ENCODE data around the gene PBX1. TPM values are rescaled to one million over a fixed set of nuclear protein-coding genes. Genes with fewer than 3 reads are reported as not detected.

Gene PBX1
- total RNA-seq, 2 experiments from 2014 or later: not detected

GRCh38 chr1:164726235-164726634 lies 167.3 kb downstream of the PBX1 start:
- CTCF ChIA-PET: no interaction called here
- intact Hi-C loops (cut with micrococcal nuclease): no loop called here
- H3K27ac Mint-ChIP-seq: no peak overlapping the region
- H3K4me1 Mint-ChIP-seq (ENCODE audit: low read depth): no peaks in the 10 kb centered on the region
- H3K27me3 Mint-ChIP-seq: no peaks in the 10 kb centered on the region
- H3K9me3 Mint-ChIP-seq: no peaks in the 10 kb centered on the region
- ATAC-seq: no peak
- no peak for DNase-seq
- TF ChIP-seq, protein P1, sequence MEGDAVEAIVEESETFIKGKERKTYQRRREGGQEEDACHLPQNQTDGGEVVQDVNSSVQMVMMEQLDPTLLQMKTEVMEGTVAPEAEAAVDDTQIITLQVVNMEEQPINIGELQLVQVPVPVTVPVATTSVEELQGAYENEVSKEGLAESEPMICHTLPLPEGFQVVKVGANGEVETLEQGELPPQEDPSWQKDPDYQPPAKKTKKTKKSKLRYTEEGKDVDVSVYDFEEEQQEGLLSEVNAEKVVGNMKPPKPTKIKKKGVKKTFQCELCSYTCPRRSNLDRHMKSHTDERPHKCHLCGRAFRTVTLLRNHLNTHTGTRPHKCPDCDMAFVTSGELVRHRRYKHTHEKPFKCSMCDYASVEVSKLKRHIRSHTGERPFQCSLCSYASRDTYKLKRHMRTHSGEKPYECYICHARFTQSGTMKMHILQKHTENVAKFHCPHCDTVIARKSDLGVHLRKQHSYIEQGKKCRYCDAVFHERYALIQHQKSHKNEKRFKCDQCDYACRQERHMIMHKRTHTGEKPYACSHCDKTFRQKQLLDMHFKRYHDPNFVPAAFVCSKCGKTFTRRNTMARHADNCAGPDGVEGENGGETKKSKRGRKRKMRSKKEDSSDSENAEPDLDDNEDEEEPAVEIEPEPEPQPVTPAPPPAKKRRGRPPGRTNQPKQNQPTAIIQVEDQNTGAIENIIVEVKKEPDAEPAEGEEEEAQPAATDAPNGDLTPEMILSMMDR (IDR thresholded peaks at IDR 0.05): no peak
- H3K4me3 Mint-ChIP-seq: no peak overlapping the region
- POLR2A ChIA-PET: no interaction called here
- no peaks in the 10 kb centered on the region for H3K36me3 Mint-ChIP-seq (ENCODE audit: low read depth)

GRCh38 chr1:164728719-164729118 lies 169.7 kb downstream of the PBX1 start:
- no peaks in the 10 kb centered on the region for H3K27me3 Mint-ChIP-seq
- CTCF ChIA-PET: no interaction called here
- H3K9me3 Mint-ChIP-seq: no peaks in the 10 kb centered on the region
- H3K27ac Mint-ChIP-seq: no peak overlapping the region
- DNase-seq (no peak), ATAC-seq (no peak)
- TF ChIP-seq, protein P1 (IDR thresholded peaks at IDR 0.05): no peak
- intact Hi-C loops (cut with micrococcal nuclease): no loop called here
- H3K4me1 Mint-ChIP-seq (ENCODE audit: low read depth): no peaks in the 10 kb centered on the region
- H3K4me3 Mint-ChIP-seq: no peak overlapping the region
- POLR2A ChIA-PET: no interaction called here
- H3K36me3 Mint-ChIP-seq (ENCODE audit: low read depth): no peaks in the 10 kb centered on the region

GRCh38 chr1:164731161-164731876 lies 172.3 kb downstream of the PBX1 start:
- Mint-ChIP-seq H3K36me3 (ENCODE audit: low read depth) (no peaks in the 10 kb centered on the region), H3K4me1 (ENCODE audit: low read depth) (no peaks in the 10 kb centered on the region), H3K27me3 (no peaks in the 10 kb centered on the region), H3K4me3 (no peak overlapping the region), H3K27ac (no peak overlapping the region), H3K9me3 (no peaks in the 10 kb centered on the region)
- intact Hi-C loops (cut with micrococcal nuclease): no loop called here
- DNase-seq (no peak), ATAC-seq (no peak)
- POLR2A ChIA-PET: no interaction called here
- TF ChIP-seq, protein P1 (IDR thresholded peaks at IDR 0.05): no peak
- CTCF ChIA-PET: no interaction called here

DNA sequence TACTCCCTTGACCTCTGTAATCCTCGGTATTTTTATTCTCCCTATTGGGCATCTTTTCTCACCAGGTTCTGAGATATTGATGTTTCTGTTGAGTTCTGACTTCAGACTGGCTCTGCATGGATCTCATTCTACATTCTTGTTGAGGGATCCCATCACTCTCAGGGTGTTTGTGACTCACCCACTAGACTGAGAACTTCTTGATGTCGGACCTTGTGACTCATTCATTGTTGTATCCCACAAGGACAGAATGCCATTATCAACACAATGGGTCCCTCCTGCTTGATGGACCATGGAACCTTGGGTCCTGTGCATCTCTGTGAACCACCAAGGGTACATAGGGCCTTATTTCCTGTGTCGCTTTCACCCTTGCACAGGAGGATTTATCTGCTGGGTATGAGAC lies 174.1 kb downstream of the PBX1 start:
- intact Hi-C loops (cut with micrococcal nuclease): no loop called here
- Mint-ChIP-seq H3K36me3 (ENCODE audit: low read depth) (no peaks in the 10 kb centered on the region), H3K4me1 (ENCODE audit: low read depth) (no peaks in the 10 kb centered on the region), H3K9me3 (no peaks in the 10 kb centered on the region), H3K27ac (no peak overlapping the region), H3K27me3 (no peaks in the 10 kb centered on the region), H3K4me3 (no peak overlapping the region)
- ChIA-PET POLR2A (no interaction called here), CTCF (no interaction called here)
- ATAC-seq (no peak), DNase-seq (no peak)
- TF ChIP-seq, protein P1 (IDR thresholded peaks at IDR 0.05): no peak

- H3K9me3 Mint-ChIP-seq: no peaks in the 10 kb centered on the region
- ChIA-PET POLR2A (no interaction called here), CTCF (no interaction called here)
These were observed 174.8 kb downstream of the PBX1 start for GRCh38 chr1:164733734-164734133.

More at GRCh38 chr1:164733734-164734133, 174.8 kb downstream of the PBX1 start:
- DNase-seq (no peak), ATAC-seq (no peak)
- H3K4me1 Mint-ChIP-seq (ENCODE audit: low read depth): no peaks in the 10 kb centered on the region
- no peaks in the 10 kb centered on the region for H3K36me3 Mint-ChIP-seq (ENCODE audit: low read depth)
- intact Hi-C loops (cut with micrococcal nuclease): no loop called here
- TF ChIP-seq, protein P1 (IDR thresholded peaks at IDR 0.05): no peak
- H3K27me3 Mint-ChIP-seq: no peaks in the 10 kb centered on the region
- no peak overlapping the region for H3K27ac Mint-ChIP-seq
- H3K4me3 Mint-ChIP-seq: no peak overlapping the region

All from activated CD8-positive, alpha-beta T cell treated with anti-CD3 and anti-CD28 coated beads for 36 hours (primary cell).